HG03159 (cell line): ENCODE measurements around the gene H6PD.

Experiments
- ATAC-seq: cut with Tn5 transposase; IDR thresholded peaks from one replicate; pipeline ENCODE4 v1.9.1; 2021; ENCODE audit warnings: mild to moderate bottlenecking, moderate library complexity; ENCODE audit not compliant: unreplicated experiment

Gene H6PD

GRCh38 chr1:9314711-9315379, 80.3 kb downstream of the H6PD start:
- no peak for ATAC-seq

GRCh38 chr1:9315411-9316079, 81.0 kb downstream of the H6PD start:
- no peak for ATAC-seq

- no peak for ATAC-seq
These were observed 81.5 kb downstream of the H6PD start for GRCh38 chr1:9316080-9316444.

- ATAC-seq, result no peak
These were observed 81.9 kb downstream of the H6PD start for GRCh38 chr1:9316512-9316911.

GRCh38 chr1:9317072-9317471, 82.5 kb downstream of the H6PD start:
- ATAC-seq, result no peak

GRCh38 chr1:9317591-9318417, 83.2 kb downstream of the H6PD start:
- ATAC-seq, result no peak

GRCh38 chr1:9319208-9319788, 84.7 kb downstream of the H6PD start:
- no peak for ATAC-seq

GRCh38 chr1:9319789-9320519, 85.4 kb downstream of the H6PD start:
- ATAC-seq, result no peak
